DMS 273 (cell line): ENCODE data around the gene RYR2.
"Not testable (repeated sequence)": the region's sequence is repeated elsewhere in the genome, so short reads cannot be mapped to it uniquely, and the experiment has no call there.

Experiments
- DNase-seq: peaks from one replicate; lab custom pipeline; 2025; ENCODE audit not compliant: unreplicated experiment; lab: John Stamatoyannopoulos, UW

Gene RYR2

GRCh38 chr1:237241038-237241437, 199.1 kb downstream of the RYR2 start:
- no peak for DNase-seq

- peak; percentile 17 for DNase-seq
Measured at GRCh38 chr1:237244778-237245177, 202.8 kb downstream of the RYR2 start.

GRCh38 chr1:237247442-237247841, 205.5 kb downstream of the RYR2 start:
- no peak for DNase-seq

- DNase-seq, result no peak
Measured at GRCh38 chr1:237249120-237249519, 207.1 kb downstream of the RYR2 start.

GRCh38 chr1:237250055-237250454, 208.1 kb downstream of the RYR2 start:
- DNase-seq, result no peak

GRCh38 chr1:237255071-237255470, 213.1 kb downstream of the RYR2 start:
- DNase-seq, result no peak

GRCh38 chr1:237258871-237259270, 216.9 kb downstream of the RYR2 start:
- peak; percentile 81 for DNase-seq

GRCh38 chr1:237261198-237261597, 219.2 kb downstream of the RYR2 start:
- no peak for DNase-seq

- DNase-seq, result no peak
Measured at GRCh38 chr1:237267743-237268142, 225.8 kb downstream of the RYR2 start.

- no peak for DNase-seq
Measured at GRCh38 chr1:237269938-237270337, 228.0 kb downstream of the RYR2 start.

- no peak for DNase-seq
Measured at GRCh38 chr1:237270353-237270752, 228.4 kb downstream of the RYR2 start.

- DNase-seq, result not testable (repeated sequence)
Measured at GRCh38 chr1:237277994-237278393, 236.0 kb downstream of the RYR2 start.

- DNase-seq, result no peak
Measured at GRCh38 chr1:237279629-237280028, 237.6 kb downstream of the RYR2 start.

- peak; percentile 88 for DNase-seq
Measured at GRCh38 chr1:237281481-237281880, 239.5 kb downstream of the RYR2 start.

GRCh38 chr1:237282208-237282783, 240.3 kb downstream of the RYR2 start:
- peak; percentile 69 for DNase-seq

GRCh38 chr1:237287876-237288521, 246.0 kb downstream of the RYR2 start:
- DNase-seq, result peak; percentile 32

- DNase-seq, result no peak
Measured at GRCh38 chr1:237293804-237294203, 251.8 kb downstream of the RYR2 start.

- no peak for DNase-seq
Measured at GRCh38 chr1:237296861-237297260, 254.9 kb downstream of the RYR2 start.

- no peak for DNase-seq
Measured at GRCh38 chr1:237300642-237301041, 258.7 kb downstream of the RYR2 start.

- DNase-seq, result no peak
Measured at GRCh38 chr1:237303929-237304328, 261.9 kb downstream of the RYR2 start.

- no peak for DNase-seq
Measured at GRCh38 chr1:237306726-237307125, 264.7 kb downstream of the RYR2 start.

GRCh38 chr1:237309595-237310118, 267.7 kb downstream of the RYR2 start:
- DNase-seq, result no peak

- DNase-seq, result peak; percentile 95
Measured at GRCh38 chr1:237316352-237316751, 274.4 kb downstream of the RYR2 start.
